ENCODE data around the gene ABHD2. TPM values are rescaled to one million over a fixed set of nuclear protein-coding genes. Genes with fewer than 3 reads are reported as not detected.

The ABHD2 gene
- total RNA-seq, 1 donor = 115 TPM

GRCh38 chr15:89215627-89216026 is 127.4 kb downstream of the ABHD2 start:
- peaks cover 25% of the 10 kb centered on the region for H3K27me3 ChIP-seq (ENCODE audit: insufficient read depth, low read length)
- no peak for DNase-seq (ENCODE audit: insufficient read length, low spot score, missing footprints)
- H3K4me1 ChIP-seq (ENCODE audit: insufficient read depth, low read length) = no peaks in the 10 kb centered on the region
- H4K20me1 ChIP-seq (ENCODE audit: insufficient read depth, low read length) = no peaks in the 10 kb centered on the region
- no peak overlapping the region for H3K4me3 ChIP-seq (ENCODE audit: insufficient read depth, low read length)
- H3K36me3 ChIP-seq (ENCODE audit: insufficient read depth, low read length) = no peaks in the 10 kb centered on the region
- no peak overlapping the region for H2AFZ ChIP-seq (ENCODE audit: low read length)
- H3K27ac ChIP-seq (ENCODE audit: low read depth, low read length) = no peak overlapping the region
- H3K9me3 ChIP-seq (ENCODE audit: low read depth, low read length) = no peaks in the 10 kb centered on the region
- H3K4me2 ChIP-seq (ENCODE audit: insufficient read depth, low read length) = no peak overlapping the region
- H3K79me2 ChIP-seq (ENCODE audit: insufficient read depth, low read length) = no peaks in the 10 kb centered on the region
- no peak for TF ChIP-seq CTCF (IDR thresholded peaks at IDR 0.05; ENCODE audit: extremely low read depth, low read depth, low read length)

- H3K36me3 ChIP-seq (ENCODE audit: insufficient read depth, low read length) = no peaks in the 10 kb centered on the region
- TF ChIP-seq CTCF (IDR thresholded peaks at IDR 0.05; ENCODE audit: extremely low read depth, low read depth, low read length) = no peak
- H3K4me2 ChIP-seq (ENCODE audit: insufficient read depth, low read length) = no peak overlapping the region
- H3K9me3 ChIP-seq (ENCODE audit: low read depth, low read length) = no peaks in the 10 kb centered on the region
- H2AFZ ChIP-seq (ENCODE audit: low read length) = no peak overlapping the region
- H3K79me2 ChIP-seq (ENCODE audit: insufficient read depth, low read length) = no peaks in the 10 kb centered on the region
- H3K27ac ChIP-seq (ENCODE audit: low read depth, low read length) = no peak overlapping the region
- no peaks in the 10 kb centered on the region for H4K20me1 ChIP-seq (ENCODE audit: insufficient read depth, low read length)
- DNase-seq (ENCODE audit: insufficient read length, low spot score, missing footprints) = no peak
- H3K4me1 ChIP-seq (ENCODE audit: insufficient read depth, low read length) = no peaks in the 10 kb centered on the region
- H3K4me3 ChIP-seq (ENCODE audit: insufficient read depth, low read length) = no peak overlapping the region
- H3K27me3 ChIP-seq (ENCODE audit: insufficient read depth, low read length) = peaks cover 30% of the 10 kb centered on the region
Observed at GRCh38 chr15:89217031-89217430, 128.8 kb downstream of the ABHD2 start.

GRCh38 chr15:89217686-89218376 is 129.6 kb downstream of the ABHD2 start:
- H2AFZ ChIP-seq (ENCODE audit: low read length) = no peak overlapping the region
- H3K27me3 ChIP-seq (ENCODE audit: insufficient read depth, low read length) = peaks cover 30% of the 10 kb centered on the region
- H3K4me1 ChIP-seq (ENCODE audit: insufficient read depth, low read length) = no peaks in the 10 kb centered on the region
- no peak overlapping the region for H3K4me2 ChIP-seq (ENCODE audit: insufficient read depth, low read length)
- no peaks in the 10 kb centered on the region for H3K79me2 ChIP-seq (ENCODE audit: insufficient read depth, low read length)
- no peaks in the 10 kb centered on the region for H3K9me3 ChIP-seq (ENCODE audit: low read depth, low read length)
- H3K27ac ChIP-seq (ENCODE audit: low read depth, low read length) = no peak overlapping the region
- TF ChIP-seq CTCF (IDR thresholded peaks at IDR 0.05; ENCODE audit: extremely low read depth, low read depth, low read length) = no peak
- no peak for DNase-seq (ENCODE audit: insufficient read length, low spot score, missing footprints)
- H3K36me3 ChIP-seq (ENCODE audit: insufficient read depth, low read length) = no peaks in the 10 kb centered on the region
- H3K4me3 ChIP-seq (ENCODE audit: insufficient read depth, low read length) = no peak overlapping the region
- no peaks in the 10 kb centered on the region for H4K20me1 ChIP-seq (ENCODE audit: insufficient read depth, low read length)

GRCh38 chr15:89218531-89218930 is 130.3 kb downstream of the ABHD2 start:
- H3K79me2 ChIP-seq (ENCODE audit: insufficient read depth, low read length) = no peaks in the 10 kb centered on the region
- peaks cover 30% of the 10 kb centered on the region for H3K27me3 ChIP-seq (ENCODE audit: insufficient read depth, low read length)
- TF ChIP-seq CTCF (IDR thresholded peaks at IDR 0.05; ENCODE audit: extremely low read depth, low read depth, low read length) = no peak
- DNase-seq (ENCODE audit: insufficient read length, low spot score, missing footprints) = no peak
- H2AFZ ChIP-seq (ENCODE audit: low read length) = no peak overlapping the region
- no peak overlapping the region for H3K4me3 ChIP-seq (ENCODE audit: insufficient read depth, low read length)
- no peaks in the 10 kb centered on the region for H3K4me1 ChIP-seq (ENCODE audit: insufficient read depth, low read length)
- H3K36me3 ChIP-seq (ENCODE audit: insufficient read depth, low read length) = no peaks in the 10 kb centered on the region
- no peaks in the 10 kb centered on the region for H3K9me3 ChIP-seq (ENCODE audit: low read depth, low read length)
- no peak overlapping the region for H3K27ac ChIP-seq (ENCODE audit: low read depth, low read length)
- no peak overlapping the region for H3K4me2 ChIP-seq (ENCODE audit: insufficient read depth, low read length)
- H4K20me1 ChIP-seq (ENCODE audit: insufficient read depth, low read length) = no peaks in the 10 kb centered on the region
